GM06990 (cell line): ENCODE measurements around the gene FADS1.

ENCODE experiments used
- DNase-seq: peaks from one replicate; pipeline ENCODE4 v3.0.0-alpha.2; 2011; ENCODE audit not compliant: insufficient read length; ENCODE audit errors: extremely low read depth
- H3K27me3 ChIP-seq: replicated peaks from 2 replicates; pipeline ENCODE4 v1.6.0; 2011; ENCODE audit warnings: low read length; ENCODE audit not compliant: control insufficient read depth, insufficient read depth
- H3K36me3 ChIP-seq: 2 replicates; pipeline ENCODE4 v1.5.1; 2011; ENCODE audit warnings: low read length; ENCODE audit not compliant: control insufficient read depth, insufficient read depth
- H3K4me3 ChIP-seq: replicated peaks from 2 replicates; pipeline ENCODE4 v1.5.1; 2011; ENCODE audit warnings: low read depth, mild to moderate bottlenecking, control low read depth, low read length
- TF ChIP-seq, protein P1 (sequence below): IDR thresholded peaks from 2 replicates; pipeline ENCODE4 v1.5.1; 2011; ENCODE audit warnings: low read length, control low read depth, mild to moderate bottlenecking, inconsistent platforms; ENCODE audit not compliant: insufficient read depth, poor library complexity, severe bottlenecking

The FADS1 gene

DNA sequence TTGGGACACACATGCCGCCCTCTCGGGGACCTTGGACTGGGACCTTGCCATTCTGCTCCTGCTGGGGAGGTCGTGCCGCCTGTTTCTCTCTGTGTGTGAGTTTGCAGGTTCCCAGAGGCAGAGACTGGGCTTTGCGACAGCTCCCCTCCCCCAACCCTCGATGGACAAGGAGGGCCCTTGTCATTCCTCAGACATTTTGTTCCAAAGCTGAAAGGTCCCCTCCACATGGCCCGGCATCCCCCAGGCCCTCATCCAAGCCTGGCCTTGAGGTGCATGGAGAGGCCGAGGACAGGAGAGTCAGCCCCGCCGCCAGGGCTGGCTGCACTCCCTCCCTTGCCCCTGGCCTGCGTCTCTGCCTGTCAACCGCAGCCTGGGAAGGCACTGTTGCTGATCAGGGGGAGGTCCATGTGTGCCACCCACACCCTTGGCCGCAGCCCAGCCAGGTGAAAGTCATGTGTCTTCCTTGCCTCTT lies 36.9 kb upstream of the FADS1 start:
- peaks cover 53% of the 10 kb centered on the region for H3K36me3 ChIP-seq

DNA sequence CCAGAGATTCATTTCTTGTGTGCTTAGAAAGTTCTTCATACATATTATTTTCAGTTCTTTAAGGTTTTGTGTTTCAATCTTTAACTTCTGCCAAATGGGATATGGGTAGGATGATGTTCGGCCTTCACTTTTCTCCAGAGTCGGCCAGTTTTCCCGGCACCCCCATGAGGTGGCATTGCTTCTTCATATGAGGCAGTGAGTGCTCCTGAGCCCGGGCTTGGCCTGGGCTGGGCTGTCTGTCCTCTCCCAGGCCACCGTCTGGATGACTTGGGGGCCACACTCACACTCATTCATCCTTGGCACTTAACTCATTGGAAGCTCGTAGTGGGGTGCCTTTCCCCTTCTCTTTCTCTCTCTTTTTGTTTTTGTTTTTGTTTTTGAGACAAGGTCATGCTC lies 35.1 kb upstream of the FADS1 start:
- H3K27me3 ChIP-seq, result no peaks in the 10 kb centered on the region
- H3K36me3 ChIP-seq, result peaks cover 55% of the 10 kb centered on the region
- TF ChIP-seq, protein P1, sequence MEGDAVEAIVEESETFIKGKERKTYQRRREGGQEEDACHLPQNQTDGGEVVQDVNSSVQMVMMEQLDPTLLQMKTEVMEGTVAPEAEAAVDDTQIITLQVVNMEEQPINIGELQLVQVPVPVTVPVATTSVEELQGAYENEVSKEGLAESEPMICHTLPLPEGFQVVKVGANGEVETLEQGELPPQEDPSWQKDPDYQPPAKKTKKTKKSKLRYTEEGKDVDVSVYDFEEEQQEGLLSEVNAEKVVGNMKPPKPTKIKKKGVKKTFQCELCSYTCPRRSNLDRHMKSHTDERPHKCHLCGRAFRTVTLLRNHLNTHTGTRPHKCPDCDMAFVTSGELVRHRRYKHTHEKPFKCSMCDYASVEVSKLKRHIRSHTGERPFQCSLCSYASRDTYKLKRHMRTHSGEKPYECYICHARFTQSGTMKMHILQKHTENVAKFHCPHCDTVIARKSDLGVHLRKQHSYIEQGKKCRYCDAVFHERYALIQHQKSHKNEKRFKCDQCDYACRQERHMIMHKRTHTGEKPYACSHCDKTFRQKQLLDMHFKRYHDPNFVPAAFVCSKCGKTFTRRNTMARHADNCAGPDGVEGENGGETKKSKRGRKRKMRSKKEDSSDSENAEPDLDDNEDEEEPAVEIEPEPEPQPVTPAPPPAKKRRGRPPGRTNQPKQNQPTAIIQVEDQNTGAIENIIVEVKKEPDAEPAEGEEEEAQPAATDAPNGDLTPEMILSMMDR, result no peak
- no peak overlapping the region for H3K4me3 ChIP-seq
- no peak for DNase-seq

More for the DNA sequence above, 36.9 kb upstream of the FADS1 start:
- TF ChIP-seq, protein P1, result no peak
- no peaks in the 10 kb centered on the region for H3K27me3 ChIP-seq
- H3K4me3 ChIP-seq, result no peak overlapping the region
- no peak for DNase-seq

DNA sequence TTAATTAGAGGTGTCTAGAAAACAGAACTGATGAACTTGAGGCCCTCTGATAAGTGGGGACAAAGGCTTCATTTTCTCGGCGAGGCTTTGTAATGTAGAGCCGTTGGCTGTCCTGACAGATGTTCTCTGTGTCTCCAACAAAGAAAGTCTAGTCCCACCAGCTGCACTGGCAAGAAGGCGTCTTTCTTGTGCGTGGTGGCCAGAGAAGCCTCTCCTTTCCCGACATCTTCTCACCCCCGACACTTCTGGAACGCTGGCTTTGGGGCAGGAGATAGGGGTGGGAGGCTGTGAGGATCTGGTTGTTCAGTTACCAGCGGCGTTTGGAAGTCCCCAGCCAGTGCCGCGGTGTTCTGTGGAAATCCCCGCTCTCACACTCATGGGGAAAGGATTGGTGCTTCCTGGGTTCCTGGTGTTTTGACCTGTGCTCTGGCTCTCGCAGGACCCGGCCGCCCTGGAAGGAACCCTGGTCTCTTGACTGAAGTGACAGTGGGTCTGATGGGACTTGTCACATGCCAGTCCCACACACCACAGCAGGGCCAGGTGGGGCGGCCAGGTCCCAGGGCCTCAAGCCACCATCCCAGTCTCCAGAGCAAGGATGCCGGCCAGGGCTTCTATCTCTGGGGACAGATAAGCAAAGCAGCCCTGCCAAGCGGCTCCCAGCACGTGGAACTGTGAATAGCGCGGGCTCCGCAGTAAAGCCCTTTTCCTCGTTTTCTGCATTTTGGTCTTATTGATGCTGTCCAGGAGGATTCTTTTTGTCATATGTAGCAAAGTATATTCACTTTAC lies 34.5 kb upstream of the FADS1 start:
- H3K36me3 ChIP-seq, result peaks cover 51% of the 10 kb centered on the region
- DNase-seq, result no peak
- TF ChIP-seq, protein P1, result no peak
- no peak overlapping the region for H3K4me3 ChIP-seq
- H3K27me3 ChIP-seq, result no peaks in the 10 kb centered on the region

DNA sequence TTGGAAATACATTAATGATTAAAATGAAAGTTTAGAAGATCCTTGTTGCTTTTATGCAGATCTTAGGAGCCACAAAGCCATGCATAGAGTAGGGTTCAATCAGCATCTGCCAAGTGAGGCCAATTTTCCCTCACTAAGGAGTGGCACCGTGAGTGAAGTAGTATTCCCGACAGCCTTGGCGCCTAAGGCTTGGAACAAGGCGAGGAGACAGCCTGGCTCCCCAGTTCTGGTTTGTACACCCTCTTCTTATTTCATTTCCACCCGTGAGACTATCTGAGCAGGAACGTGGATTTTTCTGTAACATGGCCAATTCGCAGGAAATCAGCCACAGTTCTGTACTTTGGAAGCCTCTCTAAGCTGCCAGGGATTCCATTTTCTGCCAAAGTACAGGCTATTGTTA lies 33.9 kb upstream of the FADS1 start:
- no peaks in the 10 kb centered on the region for H3K27me3 ChIP-seq
- no peak overlapping the region for H3K4me3 ChIP-seq
- peaks cover 49% of the 10 kb centered on the region for H3K36me3 ChIP-seq
- DNase-seq, result no peak
- TF ChIP-seq, protein P1, result no peak

DNA sequence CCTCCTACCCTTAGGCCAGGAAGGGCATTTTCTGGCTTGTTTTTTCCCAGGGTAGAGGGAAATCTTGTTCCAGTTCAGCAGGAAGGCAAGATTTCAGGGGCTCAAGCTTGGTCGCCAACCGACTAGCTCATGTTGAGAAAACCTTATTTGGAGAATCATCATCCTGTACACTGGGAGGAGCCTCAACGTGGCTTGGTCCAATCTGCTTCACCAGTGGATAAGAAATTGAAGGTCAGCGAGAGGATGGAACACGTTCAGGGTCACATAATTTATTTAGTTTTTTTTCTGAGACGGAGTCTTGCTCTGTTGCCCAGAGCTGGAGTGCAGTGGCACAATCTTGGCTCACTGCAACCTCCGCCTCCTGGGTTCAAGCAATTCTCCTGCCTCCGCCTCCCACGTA lies 31.8 kb upstream of the FADS1 start:
- peaks cover 37% of the 10 kb centered on the region for H3K36me3 ChIP-seq
- no peaks in the 10 kb centered on the region for H3K27me3 ChIP-seq
- no peak for DNase-seq
- no peak overlapping the region for H3K4me3 ChIP-seq
- TF ChIP-seq, protein P1, result no peak
